GM12892 (cell line): ENCODE measurements around the gene TESK1.
"Not testable (repeated sequence)": the region's sequence is repeated elsewhere in the genome, so short reads cannot be mapped to it uniquely, and the experiment has no call there.

Source experiments
- POLR2A ChIP-seq: IDR thresholded peaks from 2 replicates; pipeline ENCODE4 v1.6.1; 2011; ENCODE audit warnings: low read depth, low read length, control low read depth
- POLR2AphosphoS5 ChIP-seq: IDR thresholded peaks from 2 replicates; pipeline ENCODE4 v1.6.1; 2011; ENCODE audit warnings: low read depth, low read length, control low read depth
- TAF1 ChIP-seq: IDR thresholded peaks from 2 replicates; pipeline ENCODE4 v1.6.1; 2011; ENCODE audit warnings: low read depth, mild to moderate bottlenecking, control low read depth, low read length, borderline replicate concordance

GRCh38 chr9:35583521-35583920 lies 21.5 kb upstream of the TESK1 start:
- TF ChIP-seq TAF1, POLR2A, POLR2AphosphoS5: not testable (repeated sequence)
